ENCODE measurements around the gene REC114. TPM values are rescaled to one million over a fixed set of nuclear protein-coding genes. Genes with fewer than 3 reads are reported as not detected.
"Not testable (repeated sequence)": the region's sequence is repeated elsewhere in the genome, so short reads cannot be mapped to it uniquely, and the experiment has no call there.

Gene REC114
- total RNA-seq = not detected in 2 replicates
- long read RNA-seq = 0 reads

GRCh38 chr15:73442968-73443367 is at the start of gene REC114:
REC114 (plus strand) TSS chr15:73443164; CDS start chr15:73443186, 22 bp downstream.
- no peak within 1 kb of the TSS for H3K27ac Mint-ChIP-seq (ENCODE audit: unreplicated experiment)

GRCh38 chr15:73393336-73393735 is 49.6 kb upstream of the REC114 start:
- Mint-ChIP-seq H3K27ac (ENCODE audit: unreplicated experiment) (no peak overlapping the region), H3K27me3 (ENCODE audit: low read depth) (peaks cover 37% of the 10 kb centered on the region), H3K9me3 (no peaks in the 10 kb centered on the region), H3K4me1 (no peaks in the 10 kb centered on the region), H3K4me3 (no peak overlapping the region), H3K36me3 (ENCODE audit: low read depth) (no peaks in the 10 kb centered on the region)
- TF ChIP-seq CTCF (conservative IDR thresholded peaks at IDR 0.05) = no peak
- no peak for DNase-seq (ENCODE audit: low read depth, low spot score)

More at GRCh38 chr15:73442968-73443367, at the start of gene REC114:
- H3K4me3 Mint-ChIP-seq = no peak within 1 kb of the TSS
- no peaks in the 10 kb centered on the region for H3K36me3 Mint-ChIP-seq (ENCODE audit: low read depth)
- H3K27me3 Mint-ChIP-seq (ENCODE audit: low read depth) = peaks cover 31% of the 10 kb centered on the region
- no peak for TF ChIP-seq CTCF (conservative IDR thresholded peaks at IDR 0.05)
- no peaks in the 10 kb centered on the region for H3K4me1 Mint-ChIP-seq
- DNase-seq (ENCODE audit: low read depth, low spot score) = no peak
- H3K9me3 Mint-ChIP-seq = no peaks in the 10 kb centered on the region

- no peaks in the 10 kb centered on the region for H3K36me3 Mint-ChIP-seq (ENCODE audit: low read depth)
- peaks cover 36% of the 10 kb centered on the region for H3K27me3 Mint-ChIP-seq (ENCODE audit: low read depth)
- no peak for DNase-seq (ENCODE audit: low read depth, low spot score)
- no peak overlapping the region for H3K4me3 Mint-ChIP-seq
- no peaks in the 10 kb centered on the region for H3K4me1 Mint-ChIP-seq
- H3K27ac Mint-ChIP-seq (ENCODE audit: unreplicated experiment) = no peak overlapping the region
- TF ChIP-seq CTCF (conservative IDR thresholded peaks at IDR 0.05) = no peak
- H3K9me3 Mint-ChIP-seq = no peaks in the 10 kb centered on the region
Measured at GRCh38 chr15:73394782-73395181, 48.2 kb upstream of the REC114 start.

- Mint-ChIP-seq H3K27me3 (ENCODE audit: low read depth) (peaks cover 31% of the 10 kb centered on the region), H3K9me3 (no peaks in the 10 kb centered on the region), H3K36me3 (ENCODE audit: low read depth) (no peaks in the 10 kb centered on the region), H3K4me1 (no peaks in the 10 kb centered on the region), H3K4me3 (no peak overlapping the region), H3K27ac (ENCODE audit: unreplicated experiment) (no peak overlapping the region)
- DNase-seq (ENCODE audit: low read depth, low spot score) = no peak
- no peak for TF ChIP-seq CTCF (conservative IDR thresholded peaks at IDR 0.05)
Measured at GRCh38 chr15:73395671-73396070, 47.3 kb upstream of the REC114 start.

- H3K36me3 Mint-ChIP-seq (ENCODE audit: low read depth) = no peaks in the 10 kb centered on the region
- H3K4me1 Mint-ChIP-seq = no peaks in the 10 kb centered on the region
- no peak for DNase-seq (ENCODE audit: low read depth, low spot score)
- no peak for TF ChIP-seq CTCF (conservative IDR thresholded peaks at IDR 0.05)
- no peak overlapping the region for H3K4me3 Mint-ChIP-seq
- peaks cover 16% of the 10 kb centered on the region for H3K27me3 Mint-ChIP-seq (ENCODE audit: low read depth)
- H3K9me3 Mint-ChIP-seq = no peaks in the 10 kb centered on the region
- H3K27ac Mint-ChIP-seq (ENCODE audit: unreplicated experiment) = no peak overlapping the region
Measured at GRCh38 chr15:73397461-73397860, 45.5 kb upstream of the REC114 start.

- no peak for TF ChIP-seq CTCF (conservative IDR thresholded peaks at IDR 0.05)
- no peak overlapping the region for H3K4me3 Mint-ChIP-seq
- no peaks in the 10 kb centered on the region for H3K4me1 Mint-ChIP-seq
- no peak for DNase-seq (ENCODE audit: low read depth, low spot score)
- H3K27me3 Mint-ChIP-seq (ENCODE audit: low read depth) = peaks cover 2% of the 10 kb centered on the region
- H3K36me3 Mint-ChIP-seq (ENCODE audit: low read depth) = no peaks in the 10 kb centered on the region
- H3K9me3 Mint-ChIP-seq = no peaks in the 10 kb centered on the region
- H3K27ac Mint-ChIP-seq (ENCODE audit: unreplicated experiment) = no peak overlapping the region
Measured at GRCh38 chr15:73398861-73399260, 44.1 kb upstream of the REC114 start.

- H3K27ac Mint-ChIP-seq (ENCODE audit: unreplicated experiment); H3K4me1 Mint-ChIP-seq; H3K9me3 Mint-ChIP-seq; H3K36me3 Mint-ChIP-seq (ENCODE audit: low read depth); H3K27me3 Mint-ChIP-seq (ENCODE audit: low read depth); DNase-seq (ENCODE audit: low read depth, low spot score); H3K4me3 Mint-ChIP-seq: not testable (repeated sequence)
Measured at GRCh38 chr15:73400222-73400621, 42.7 kb upstream of the REC114 start.

All from neural crest cell (in vitro differentiated cells).